HL-60 (cell line): Measurements from ENCODE around the gene PTPRN2.

Experiments
- DNase-seq, 2 experiments: peaks; one replicate each; pipeline ENCODE4 v3.0.0-alpha.2; 2010 to 2020; ENCODE audit warnings: low read depth in 1 of 2, low spot score in 1 of 2
- H3K27ac ChIP-seq: fragments of 250-450 bp; sonication (Bioruptor Pico); replicated peaks from 2 replicates; pipeline ENCODE4 v1.5.1; 2020; ENCODE audit warnings: mild to moderate bottlenecking, moderate library complexity
- H3K27me3 ChIP-seq: fragments of 250-450 bp; sonication (Bioruptor Pico); 2 replicates; pipeline ENCODE4 v1.5.1; 2021; ENCODE audit warnings: mild to moderate bottlenecking, moderate library complexity; ENCODE audit not compliant: insufficient read depth, poor library complexity, severe bottlenecking
- H3K4me3 ChIP-seq: replicated peaks from 2 replicates; pipeline ENCODE4 v1.5.1; 2011; ENCODE audit warnings: mild to moderate bottlenecking, control low read depth, low read length; ENCODE audit not compliant: insufficient read depth
- CTCF ChIP-seq: IDR thresholded peaks from one replicate; pipeline ENCODE4 v1.5.1; 2011; ENCODE audit warnings: low read length, control low read depth, inconsistent platforms; ENCODE audit not compliant: insufficient read depth
- GABPA ChIP-seq: IDR thresholded peaks from 2 replicates; pipeline ENCODE4 v1.6.1; 2012; ENCODE audit warnings: low read depth
- POLR2AphosphoS5 ChIP-seq: IDR thresholded peaks from 2 replicates; pipeline ENCODE4 v1.6.1; 2012; ENCODE audit warnings: low read depth
- REST ChIP-seq: IDR thresholded peaks from 2 replicates; pipeline ENCODE4 v1.6.1; 2012; ENCODE audit warnings: low read depth; ENCODE audit not compliant: insufficient replicate concordance
- SPI1 ChIP-seq: IDR thresholded peaks from 2 replicates; pipeline ENCODE4 v1.6.1; 2012; ENCODE audit warnings: low read depth, mild to moderate bottlenecking, borderline replicate concordance

PTPRN2 gene

DNA sequence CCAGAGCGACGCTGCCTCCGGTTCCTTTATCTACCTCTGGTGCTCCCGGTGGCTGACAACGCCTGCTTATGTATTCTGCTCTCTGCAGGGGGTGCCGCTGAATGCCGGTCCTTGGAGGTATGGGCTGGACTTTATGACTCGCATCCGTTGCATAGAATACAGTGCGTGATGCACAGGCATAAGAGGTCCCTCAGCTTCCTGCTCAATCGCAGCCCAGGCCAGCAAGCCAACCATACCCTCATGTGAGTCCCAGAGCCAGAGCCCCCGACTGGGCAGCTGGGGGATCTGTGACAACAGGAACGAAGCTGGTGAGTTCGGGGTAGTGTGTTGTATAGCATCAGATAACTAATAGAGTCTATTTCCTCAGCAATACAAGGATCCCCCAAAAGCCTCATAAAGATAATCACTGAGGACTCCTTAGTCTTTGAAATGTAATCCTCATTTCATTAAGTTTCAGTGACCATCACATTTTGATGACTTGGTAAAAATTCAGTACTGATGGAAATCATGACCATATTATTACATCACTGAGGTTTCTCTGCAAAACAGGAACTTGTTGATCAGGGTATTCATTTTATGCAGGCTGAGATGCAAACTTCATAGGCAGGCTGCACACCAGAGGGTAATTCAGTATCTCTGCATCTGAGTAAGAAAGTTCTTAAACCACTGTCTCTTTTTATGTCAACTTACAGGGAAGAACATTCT, 607.8 kb downstream of the PTPRN2 start:
- TF ChIP-seq POLR2AphosphoS5 (no peak), SPI1 (no peak), REST (no peak), GABPA (no peak), CTCF (no peak)
- no peak for DNase-seq
- Histone ChIP-seq H3K27ac (no peak overlapping the region), H3K4me3 (no peak overlapping the region), H3K27me3 (no peaks in the 10 kb centered on the region)

- Histone ChIP-seq H3K27me3 (no peaks in the 10 kb centered on the region), H3K27ac (no peak overlapping the region), H3K4me3 (no peak overlapping the region)
- DNase-seq = no peak
- TF ChIP-seq POLR2AphosphoS5 (no peak), CTCF (no peak), SPI1 (no peak), REST (no peak), GABPA (no peak)
Measured at GRCh38 chr7:157978766-157979165, 608.9 kb downstream of the PTPRN2 start.

GRCh38 chr7:157977717-157978496, 609.7 kb downstream of the PTPRN2 start:
- H3K27me3 ChIP-seq = no peaks in the 10 kb centered on the region

More at GRCh38 chr7:157977717-157978496, 609.7 kb downstream of the PTPRN2 start:
- Histone ChIP-seq H3K27ac (no peak overlapping the region), H3K4me3 (no peak overlapping the region)
- DNase-seq = no peak
- no peak for TF ChIP-seq POLR2AphosphoS5
- TF ChIP-seq CTCF = no peak
